Amygdala (tissue), 56 donors: ENCODE data around the gene ATRNL1.
"Not testable (repeated sequence)": the region's sequence is repeated elsewhere in the genome, so short reads cannot be mapped to it uniquely, and the experiment has no call there.

Source experiments
- DNase-seq, 56 donors: peaks; one replicate each; lab custom pipeline; 2025; lab: John Stamatoyannopoulos, UW

The ATRNL1 gene

DNA sequence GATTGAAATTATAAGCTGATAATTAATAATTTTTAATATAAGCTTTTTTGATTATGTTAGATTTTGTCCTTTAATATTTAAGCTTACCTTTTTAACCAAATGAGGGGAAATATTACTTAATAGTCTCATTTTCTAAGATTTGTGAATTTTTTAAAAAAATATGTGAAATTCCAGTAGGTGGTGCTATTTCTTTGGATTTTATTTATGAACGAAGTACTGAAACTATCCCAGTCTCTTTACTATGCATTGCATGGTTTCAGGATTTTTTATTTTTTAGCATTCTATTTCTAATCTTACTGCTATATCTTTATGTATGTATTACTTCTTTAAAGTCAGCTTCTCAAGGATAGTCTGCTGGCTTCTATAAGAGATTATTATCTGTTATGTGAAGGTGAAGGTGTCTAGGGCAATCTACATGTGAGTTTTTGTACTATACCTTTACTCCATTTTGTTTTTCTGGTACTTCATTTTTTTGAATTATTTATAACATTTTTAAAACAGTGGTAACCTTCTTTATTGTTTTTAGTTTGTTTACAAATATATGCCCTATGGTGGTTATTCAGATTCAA, 78.3 kb downstream of the ATRNL1 start:
- DNase-seq, result no peak

GRCh38 chr10:115173915-115174443, 80.8 kb downstream of the ATRNL1 start:
- DNase-seq, result no peak

DNA sequence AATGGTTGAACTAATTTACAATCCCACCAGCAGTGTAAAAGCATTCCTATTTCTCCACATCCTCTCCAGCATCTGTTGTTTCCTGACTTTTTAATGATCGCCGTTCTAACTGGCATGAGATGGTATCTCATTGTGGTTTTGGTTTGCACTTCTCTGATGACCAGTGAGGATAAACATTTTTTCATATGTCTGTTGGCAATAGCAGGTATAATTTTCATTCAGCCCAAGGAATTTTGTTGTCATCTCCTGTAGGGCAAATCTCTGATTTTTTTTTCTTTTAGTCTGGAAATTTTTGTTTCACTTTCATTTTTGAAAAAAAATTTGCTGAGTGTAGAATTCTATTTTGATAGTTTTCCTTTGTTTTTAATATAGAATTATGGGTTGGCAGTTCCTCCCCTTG, 114.1 kb downstream of the ATRNL1 start:
- not testable (repeated sequence) for DNase-seq

DNA sequence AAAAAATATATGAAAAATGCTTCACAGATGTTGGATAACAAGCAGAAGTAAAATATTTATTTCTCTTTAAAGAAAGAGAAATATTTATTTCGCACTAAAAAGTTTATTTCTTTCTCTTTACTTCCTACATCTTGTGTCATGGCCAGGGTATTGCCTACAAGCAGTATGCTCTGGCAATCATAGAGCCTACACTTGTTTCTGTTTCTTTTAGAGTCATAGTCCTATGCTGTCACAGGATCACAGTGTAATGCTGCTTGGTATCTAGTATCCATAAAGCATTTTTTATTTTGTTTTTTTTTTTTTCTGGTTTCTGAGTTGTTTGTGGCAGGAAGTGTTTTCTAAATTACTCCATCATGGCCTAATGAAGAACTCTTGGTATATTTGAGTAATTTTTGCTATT, 116.0 kb downstream of the ATRNL1 start:
- no peak for DNase-seq

DNA sequence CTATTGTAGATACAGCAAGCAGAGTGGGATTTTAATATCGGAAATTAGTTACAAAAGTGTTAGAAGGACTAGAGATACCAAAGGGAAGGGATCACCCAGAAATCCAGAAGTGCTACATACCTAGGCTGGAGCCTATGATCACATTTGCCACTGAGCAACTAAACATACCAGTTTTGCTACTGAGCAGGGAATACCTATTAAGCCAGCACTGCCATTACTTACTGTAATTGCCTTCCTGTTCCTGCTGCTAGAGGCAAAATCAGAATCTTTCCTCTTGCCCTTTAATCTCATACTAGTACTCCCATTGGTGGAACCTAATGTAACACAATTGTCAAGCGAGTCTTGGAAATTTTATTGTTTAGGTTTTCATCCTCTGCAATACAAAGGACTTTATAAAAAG, 121.7 kb downstream of the ATRNL1 start:
- DNase-seq, result no peak

DNA sequence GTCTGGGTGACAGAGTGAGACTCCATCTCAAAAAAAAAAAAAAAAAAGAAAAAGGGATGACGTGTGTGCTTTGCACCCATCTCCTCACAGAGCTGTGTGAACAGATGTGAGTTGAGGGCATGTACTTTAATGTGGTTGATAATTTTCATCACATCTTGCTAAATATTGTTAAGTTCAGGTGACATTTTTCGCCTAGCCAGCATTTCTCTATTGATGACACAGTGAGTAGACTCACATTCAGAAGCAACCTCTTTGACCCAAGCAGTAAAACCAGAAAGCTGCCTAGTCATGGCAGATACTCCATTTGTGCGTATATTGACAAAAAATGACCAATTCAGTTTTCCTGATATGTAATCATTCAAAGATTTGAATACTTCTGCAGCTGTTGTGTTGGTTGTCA, 126.0 kb downstream of the ATRNL1 start:
- no peak for DNase-seq

DNA sequence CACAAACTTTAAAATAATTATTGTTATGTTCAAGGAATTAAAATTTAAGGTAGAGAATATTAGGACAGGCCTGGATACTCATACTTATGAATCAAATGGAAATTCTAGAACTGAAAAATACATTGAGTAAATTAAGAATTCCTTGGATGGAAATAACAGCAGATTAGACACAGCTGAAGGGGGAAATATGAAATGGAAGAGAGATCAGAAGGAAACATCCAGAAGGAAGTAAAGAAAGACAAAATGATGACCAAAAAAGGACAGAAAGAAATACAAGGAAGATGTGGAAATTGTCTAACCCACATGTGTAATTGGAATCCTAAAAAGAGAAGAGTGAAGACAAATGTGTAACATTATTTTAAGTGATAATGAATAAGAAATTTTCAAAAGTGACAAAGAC, 128.9 kb downstream of the ATRNL1 start:
- DNase-seq, result no peak

- DNase-seq, result no peak
Measured at GRCh38 chr10:115239761-115240160, 146.6 kb downstream of the ATRNL1 start.

GRCh38 chr10:115250784-115251183, 157.6 kb downstream of the ATRNL1 start:
- DNase-seq, result no peak

- not testable (repeated sequence) for DNase-seq
Measured at GRCh38 chr10:115253765-115254164, 160.6 kb downstream of the ATRNL1 start.

GRCh38 chr10:115272482-115272881, 179.3 kb downstream of the ATRNL1 start:
- no peak for DNase-seq

GRCh38 chr10:115278294-115278693, 185.1 kb downstream of the ATRNL1 start:
- no peak for DNase-seq

DNA sequence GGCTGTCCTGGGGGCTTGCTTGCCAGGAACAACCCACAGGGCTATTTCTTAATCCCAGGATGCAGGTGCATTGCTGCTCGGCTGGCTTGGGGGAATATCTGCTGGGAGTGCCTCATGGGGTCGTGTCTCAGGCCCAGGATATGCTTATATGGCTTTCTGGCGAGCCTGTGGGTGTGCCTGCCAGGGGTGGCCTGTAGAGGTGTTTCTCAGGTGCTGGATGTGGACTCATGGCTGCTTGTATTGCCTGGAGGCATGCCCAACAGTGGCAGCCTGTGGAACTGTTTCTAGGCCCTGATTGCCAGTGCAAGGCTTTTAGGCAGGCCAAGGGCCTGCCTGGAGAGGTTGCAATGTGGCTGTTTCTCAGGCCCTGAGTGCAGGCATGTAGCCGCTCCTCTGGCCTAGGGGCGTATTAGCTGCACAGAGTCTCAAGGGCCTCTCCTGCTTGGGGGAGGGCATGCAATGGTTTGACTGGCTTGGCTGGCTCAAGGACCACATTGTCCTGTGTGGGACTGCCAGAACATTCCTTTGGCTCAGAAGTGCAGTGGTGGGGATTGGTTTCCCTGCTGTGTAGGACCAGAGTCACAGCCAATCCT, 202.1 kb downstream of the ATRNL1 start:
- DNase-seq, result no peak

GRCh38 chr10:115300080-115300479, 206.9 kb downstream of the ATRNL1 start:
- no peak for DNase-seq

GRCh38 chr10:115319669-115320068, 226.5 kb downstream of the ATRNL1 start:
- DNase-seq, result not testable (repeated sequence)

DNA sequence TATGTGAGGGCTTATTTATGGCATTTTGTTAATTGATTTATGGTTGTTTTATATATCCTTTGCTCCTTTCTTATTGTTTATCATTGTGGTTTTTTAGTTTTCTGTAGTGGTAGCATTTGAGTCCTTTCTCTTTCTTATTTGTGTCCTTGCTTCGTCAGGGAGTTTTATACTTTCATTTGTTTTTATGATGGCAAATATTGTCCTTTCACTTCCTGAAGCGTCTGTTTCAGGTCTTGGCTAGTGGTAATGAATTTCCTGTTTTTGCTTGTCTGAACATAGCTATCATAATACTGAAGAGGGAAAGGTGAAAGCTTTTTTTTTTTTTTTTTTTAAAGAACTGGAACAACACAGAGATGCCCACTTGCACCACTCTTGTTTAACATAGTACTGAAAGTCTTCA, 228.2 kb downstream of the ATRNL1 start:
- DNase-seq, result no peak

- no peak for DNase-seq
Measured at GRCh38 chr10:115328331-115328730, 235.2 kb downstream of the ATRNL1 start.

- no peak for DNase-seq
Measured at GRCh38 chr10:115335366-115335765, 242.2 kb downstream of the ATRNL1 start.

DNA sequence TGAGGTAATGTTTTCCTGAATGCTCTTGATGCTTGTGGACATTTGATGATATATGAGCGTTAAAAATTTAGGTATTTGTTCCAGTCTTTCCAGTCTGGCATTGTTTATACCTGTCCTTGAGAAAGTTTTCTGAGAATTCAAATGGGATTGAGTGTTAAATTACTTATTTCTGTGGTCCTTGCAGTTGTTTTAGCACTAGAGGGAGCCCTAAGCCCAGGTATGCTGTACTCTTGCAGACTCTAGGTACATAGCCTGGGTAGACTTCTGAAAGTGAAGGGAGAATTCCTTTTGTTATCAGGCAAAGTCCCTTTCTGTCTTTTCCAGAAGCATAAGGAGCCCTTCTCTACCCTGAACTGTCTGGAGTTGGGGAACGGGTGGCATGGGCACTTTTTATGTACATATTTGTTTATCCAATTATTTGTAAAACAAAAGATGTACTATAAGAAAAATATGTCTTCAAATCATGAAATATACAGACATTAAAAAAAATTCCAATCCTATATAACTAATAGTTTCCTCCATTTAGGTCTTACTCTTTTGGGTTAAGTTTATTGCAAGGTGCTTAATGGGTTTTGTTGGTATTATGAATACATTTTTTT, 262.1 kb downstream of the ATRNL1 start:
- DNase-seq, result no peak

DNA sequence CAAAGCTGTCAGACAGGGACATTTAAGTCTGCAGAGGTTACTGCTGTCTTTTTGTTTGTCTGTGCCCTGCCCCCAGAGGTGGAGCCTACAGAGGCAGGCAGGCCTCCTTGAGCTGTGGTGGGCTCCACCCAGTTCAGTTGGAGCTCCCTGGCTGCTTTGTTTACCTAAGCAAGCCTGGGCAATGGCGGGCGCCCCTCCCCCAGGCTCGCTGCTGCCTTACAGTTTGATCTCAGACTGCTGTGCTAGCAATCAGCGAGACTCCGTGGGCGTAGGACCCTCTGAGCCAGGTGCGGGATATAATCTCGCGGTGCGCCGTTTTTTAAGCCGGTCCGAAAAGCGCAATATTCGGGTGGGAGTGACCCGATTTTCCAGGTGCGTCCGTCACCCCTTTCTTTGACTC, 274.8 kb downstream of the ATRNL1 start:
- not testable (repeated sequence) for DNase-seq

DNA sequence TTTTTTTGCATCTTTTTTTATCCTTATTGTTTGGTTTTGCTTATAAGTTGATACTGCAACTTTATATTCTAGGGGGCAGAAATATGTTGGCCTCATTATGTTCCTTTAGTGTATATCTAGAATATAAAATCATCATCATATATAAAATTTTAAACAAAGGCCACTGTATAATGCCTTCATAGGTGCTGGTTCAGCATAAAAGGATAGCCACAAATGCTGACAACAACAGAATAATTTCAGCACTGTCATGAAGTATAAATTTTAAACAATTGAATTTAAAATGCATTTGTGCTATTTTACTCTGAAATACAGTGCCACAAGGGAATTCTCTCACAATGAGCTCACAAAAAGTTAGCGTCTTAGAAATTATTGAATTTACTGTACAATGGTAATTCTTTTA, 285.9 kb downstream of the ATRNL1 start:
- DNase-seq, result no peak

DNA sequence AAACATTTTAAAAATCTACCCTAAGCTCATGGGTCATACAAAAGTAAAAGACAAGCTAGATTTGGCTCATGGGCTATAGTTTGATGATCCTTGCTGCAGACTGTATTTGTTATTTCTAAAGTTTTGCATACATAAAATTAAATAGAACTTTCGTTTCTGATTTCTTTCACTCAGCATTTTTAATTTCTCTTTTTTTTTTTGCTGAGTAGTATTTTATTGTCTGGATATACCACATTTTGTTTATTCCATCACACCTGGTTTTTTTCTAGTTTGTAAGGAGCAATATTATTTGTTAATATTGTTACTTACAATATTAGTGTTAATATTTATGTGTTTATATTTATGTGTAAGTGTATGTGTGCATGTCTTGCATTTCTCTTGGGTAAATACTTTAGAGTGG, 291.5 kb downstream of the ATRNL1 start:
- DNase-seq, result no peak
